ENCODE results near the gene USP4.

DNA sequence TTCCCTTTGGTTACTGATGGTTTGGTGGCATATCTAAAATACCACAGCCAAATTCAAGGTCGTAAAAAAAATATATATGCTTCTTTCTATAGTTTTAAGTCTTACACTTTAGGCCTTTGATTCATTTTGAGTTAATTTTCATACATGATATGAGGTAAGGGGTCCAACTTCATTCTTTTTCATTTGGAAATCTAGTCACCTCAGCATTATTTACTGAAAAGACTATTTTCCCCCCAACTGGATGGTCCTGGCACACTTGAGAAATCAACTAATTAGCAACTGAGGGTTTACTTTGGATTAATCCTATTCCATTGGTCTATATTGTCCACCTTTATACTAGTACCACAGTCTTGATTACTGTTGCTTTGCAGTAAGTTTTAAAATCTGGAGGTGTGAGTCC, 45.8 kb upstream of the USP4 start:
- TF ChIP-seq, protein P1, sequence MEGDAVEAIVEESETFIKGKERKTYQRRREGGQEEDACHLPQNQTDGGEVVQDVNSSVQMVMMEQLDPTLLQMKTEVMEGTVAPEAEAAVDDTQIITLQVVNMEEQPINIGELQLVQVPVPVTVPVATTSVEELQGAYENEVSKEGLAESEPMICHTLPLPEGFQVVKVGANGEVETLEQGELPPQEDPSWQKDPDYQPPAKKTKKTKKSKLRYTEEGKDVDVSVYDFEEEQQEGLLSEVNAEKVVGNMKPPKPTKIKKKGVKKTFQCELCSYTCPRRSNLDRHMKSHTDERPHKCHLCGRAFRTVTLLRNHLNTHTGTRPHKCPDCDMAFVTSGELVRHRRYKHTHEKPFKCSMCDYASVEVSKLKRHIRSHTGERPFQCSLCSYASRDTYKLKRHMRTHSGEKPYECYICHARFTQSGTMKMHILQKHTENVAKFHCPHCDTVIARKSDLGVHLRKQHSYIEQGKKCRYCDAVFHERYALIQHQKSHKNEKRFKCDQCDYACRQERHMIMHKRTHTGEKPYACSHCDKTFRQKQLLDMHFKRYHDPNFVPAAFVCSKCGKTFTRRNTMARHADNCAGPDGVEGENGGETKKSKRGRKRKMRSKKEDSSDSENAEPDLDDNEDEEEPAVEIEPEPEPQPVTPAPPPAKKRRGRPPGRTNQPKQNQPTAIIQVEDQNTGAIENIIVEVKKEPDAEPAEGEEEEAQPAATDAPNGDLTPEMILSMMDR (IDR thresholded peaks at IDR 0.05), result no peak
- no peak for TF ChIP-seq POLR2A (IDR thresholded peaks at IDR 0.05)
